SJCRH30 (cell line): ENCODE results near the gene MTX1. TPM values are rescaled to one million over a fixed set of nuclear protein-coding genes. Genes with fewer than 3 reads are reported as not detected.
"Not testable (repeated sequence)": the region's sequence is repeated elsewhere in the genome, so short reads cannot be mapped to it uniquely, and the experiment has no call there.

Source experiments
- DNase-seq, 2 experiments: peaks; one replicate each; pipeline ENCODE4 v3.0.0-alpha.2; 2015 to 2020
- H3K27ac ChIP-seq: fragments of 250-450 bp; sonication (Bioruptor Pico); 2 replicates; pipeline ENCODE4 v1.5.1; 2020; ENCODE audit warnings: mild to moderate bottlenecking, moderate library complexity
- H3K27me3 ChIP-seq: fragments of 250-450 bp; sonication (Bioruptor Pico); 2 replicates; pipeline ENCODE4 v1.5.1; 2020; ENCODE audit warnings: mild to moderate bottlenecking, moderate library complexity
- H3K36me3 ChIP-seq: fragments of 250-450 bp; sonication (Bioruptor Pico); 2 replicates; pipeline ENCODE4 v1.5.1; 2020; ENCODE audit warnings: mild to moderate bottlenecking, moderate library complexity
- H3K4me1 ChIP-seq: fragments of 250-450 bp; sonication (Bioruptor Pico); 2 replicates; pipeline ENCODE4 v1.5.1; 2020; ENCODE audit warnings: mild to moderate bottlenecking, moderate library complexity
- H3K4me3 ChIP-seq: fragments of 250-450 bp; sonication (Bioruptor Pico); 2 replicates; pipeline ENCODE4 v1.5.1; 2020; ENCODE audit warnings: mild to moderate bottlenecking, moderate library complexity
- H3K9me3 ChIP-seq: fragments of 250-450 bp; sonication (Bioruptor Pico); replicated peaks from 2 replicates; pipeline ENCODE4 v1.5.1; 2020; ENCODE audit warnings: mild to moderate bottlenecking, moderate library complexity
- total RNA-seq: library from RNA; depleted of rRNA; stranded (reverse); fragments of >200 nt; shearing (Covaris generic); gene quantifications from 2 replicates; pipeline ENCODE4 v1.2.3, GENCODE V29; 2014

MTX1 gene
- total RNA-seq, 1 experiment from 2014 or later: 25.2 TPM

DNA sequence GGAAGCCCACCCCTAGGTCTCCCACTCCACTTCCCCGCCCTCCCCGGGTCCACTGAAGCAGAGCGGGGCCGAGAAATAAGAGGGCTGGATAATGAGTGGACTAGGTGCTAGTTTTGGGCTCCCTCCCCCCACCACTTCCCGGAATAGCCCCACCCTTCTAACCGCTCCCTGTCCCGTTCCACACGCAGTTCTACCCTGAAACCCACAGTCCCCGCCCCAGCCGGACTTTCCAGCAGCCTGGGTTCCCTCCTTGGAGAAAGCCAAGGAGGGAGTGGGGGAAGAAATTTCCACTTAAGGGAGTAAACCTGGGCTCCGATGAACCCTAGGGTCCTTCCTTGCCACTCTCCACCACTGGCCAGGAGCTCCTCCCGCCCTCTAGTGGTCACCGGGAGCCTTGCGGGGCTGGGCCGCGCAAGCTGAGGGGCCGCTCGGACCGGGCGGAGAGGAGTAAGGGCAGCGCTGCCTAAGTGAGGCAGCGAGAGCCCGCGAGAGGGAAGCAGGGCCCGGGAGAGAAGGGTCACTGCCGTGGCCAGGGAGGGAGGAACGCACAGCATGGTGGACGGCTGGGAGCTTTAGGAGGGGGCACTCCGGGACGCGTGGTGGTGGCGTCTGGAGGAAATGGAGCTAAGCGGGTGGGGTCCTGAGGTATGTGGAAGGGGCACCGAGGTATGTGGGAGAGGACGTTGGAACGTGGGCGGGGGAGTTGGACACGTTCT, 15.1 kb upstream of the MTX1 start:
- Histone ChIP-seq H3K36me3 (no peaks in the 10 kb centered on the region), H3K27me3 (no peaks in the 10 kb centered on the region), H3K4me1 (peaks cover 3% of the 10 kb centered on the region; the same call in 1 of the 2 replicates), H3K4me3 (peak overlapping the region; percentile 56), H3K9me3 (no peaks in the 10 kb centered on the region), H3K27ac (peak overlapping the region; percentile 62)
- DNase-seq: peak; percentile 90 to 93

DNA sequence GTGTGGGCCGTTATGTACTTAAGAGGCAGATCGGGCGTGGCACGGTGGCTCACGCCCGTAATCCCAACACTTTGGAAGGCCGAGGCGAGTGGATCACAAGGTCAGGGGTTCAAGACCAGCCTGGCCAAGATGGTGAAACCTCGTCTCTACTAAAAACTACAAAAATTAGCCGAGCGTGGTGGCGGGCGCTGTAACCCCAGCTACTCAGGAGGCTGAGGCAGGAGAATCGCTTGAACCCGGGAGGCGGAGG, 14.6 kb upstream of the MTX1 start:
- H3K36me3 ChIP-seq, H3K9me3 ChIP-seq, H3K4me1 ChIP-seq, DNase-seq, H3K27me3 ChIP-seq: not testable (repeated sequence)
- Histone ChIP-seq H3K27ac (peak overlapping the region; percentile 62), H3K4me3 (peak overlapping the region; percentile 56)

DNA sequence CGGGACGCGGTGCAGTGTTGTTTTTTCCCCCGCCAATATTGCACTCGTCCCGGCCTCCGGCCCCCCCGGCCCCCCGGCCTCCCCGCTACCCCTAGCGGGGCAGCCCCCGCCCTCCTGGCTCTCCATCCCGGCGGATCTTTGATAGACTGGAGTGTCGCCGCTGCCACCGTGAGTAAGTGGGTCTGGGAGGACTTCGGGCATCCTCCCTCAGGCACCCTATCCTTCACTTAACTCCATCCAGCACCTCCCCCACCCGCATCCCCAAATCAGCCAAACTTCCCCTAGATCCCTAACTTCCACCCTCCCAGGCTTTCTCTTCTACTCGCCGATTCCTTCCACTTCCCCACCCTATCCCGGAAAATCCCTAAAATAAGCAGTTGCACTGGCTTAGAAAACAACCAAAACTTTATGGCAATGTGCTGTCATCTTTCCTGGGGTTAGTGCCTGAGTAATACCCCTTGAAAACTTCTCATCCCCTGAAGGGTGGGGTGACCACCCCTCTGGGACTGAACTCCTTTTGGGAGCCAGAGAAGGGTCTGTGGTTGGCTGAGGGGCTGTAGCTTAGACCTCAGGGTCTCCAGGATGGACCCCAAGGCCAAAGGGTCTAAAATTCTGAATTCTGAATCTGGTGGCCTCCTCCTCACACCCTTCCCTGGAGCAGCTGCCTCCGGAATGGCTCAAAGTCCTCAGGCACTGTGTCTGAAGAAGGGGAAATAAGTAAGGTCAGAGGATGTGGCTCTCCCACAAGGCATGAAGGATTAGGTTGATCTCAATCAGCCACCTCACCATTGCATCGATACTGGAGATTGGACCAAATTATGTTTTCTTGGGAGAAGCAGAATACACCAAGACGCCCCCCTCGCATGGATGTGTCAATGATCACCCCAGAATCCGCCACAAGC, 13.0 kb upstream of the MTX1 start:
- peaks cover 3% of the 10 kb centered on the region; the same call in 1 of the 2 replicates for H3K4me1 ChIP-seq
- no peaks in the 10 kb centered on the region for H3K27me3 ChIP-seq
- H3K27ac ChIP-seq: no peak overlapping the region
- H3K9me3 ChIP-seq: no peaks in the 10 kb centered on the region
- no peaks in the 10 kb centered on the region for H3K36me3 ChIP-seq
- no peak for DNase-seq
- H3K4me3 ChIP-seq: peak overlapping the region; percentile 56

- H3K4me3 ChIP-seq: no peak overlapping the region
- DNase-seq: no peak
- H3K27ac ChIP-seq: no peak overlapping the region
Measured at GRCh38 chr1:155196103-155196892, 12.2 kb upstream of the MTX1 start.

DNA sequence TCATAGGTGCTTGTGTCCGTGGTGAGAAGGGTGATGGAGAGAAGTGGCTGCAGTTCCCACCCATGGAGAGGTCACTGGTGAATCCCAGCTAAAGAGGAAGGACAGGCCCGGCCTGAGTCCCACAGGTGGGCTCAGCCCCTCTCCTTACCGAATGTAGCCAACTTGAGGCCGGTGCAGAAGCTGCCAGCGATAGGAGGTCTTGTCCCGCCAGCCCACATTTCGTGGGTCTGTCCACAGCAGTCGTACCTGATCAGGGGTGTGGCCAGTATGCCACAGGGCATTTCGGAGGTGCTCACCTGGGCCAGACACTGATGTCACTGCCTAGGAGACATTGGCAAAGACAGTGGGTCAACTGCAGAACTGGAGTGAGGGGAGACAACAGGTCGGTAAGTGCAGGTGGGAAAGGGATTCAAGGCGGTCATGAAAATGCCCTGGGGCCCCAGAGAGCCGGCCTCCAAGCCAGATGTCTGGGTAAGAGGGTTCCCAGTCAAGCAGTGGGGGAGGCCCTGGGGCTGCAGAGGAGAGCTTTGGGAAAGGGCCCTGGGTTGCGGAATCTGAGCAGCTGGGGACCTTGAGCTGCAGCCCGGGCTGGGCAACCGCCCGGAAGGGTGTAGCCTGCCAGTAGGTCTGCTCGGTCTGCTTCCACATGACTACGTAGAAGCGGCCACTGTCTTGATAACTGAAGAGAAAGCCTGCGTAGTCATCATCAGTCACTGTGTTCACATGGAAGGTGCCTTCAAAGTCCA, 11.4 kb upstream of the MTX1 start:
- DNase-seq: no peak

More at GRCh38 chr1:155196103-155196892, 12.2 kb upstream of the MTX1 start:
- H3K36me3 ChIP-seq: no peaks in the 10 kb centered on the region
- peaks cover 3% of the 10 kb centered on the region; the same call in 1 of the 2 replicates for H3K4me1 ChIP-seq
- no peaks in the 10 kb centered on the region for H3K27me3 ChIP-seq
- no peaks in the 10 kb centered on the region for H3K9me3 ChIP-seq

GRCh38 chr1:155197901-155198546, 10.5 kb upstream of the MTX1 start:
- no peaks in the 10 kb centered on the region for H3K36me3 ChIP-seq
- H3K4me1 ChIP-seq: peaks cover 3% of the 10 kb centered on the region; the same call in 1 of the 2 replicates
- no peaks in the 10 kb centered on the region for H3K9me3 ChIP-seq
- H3K4me3 ChIP-seq: no peak overlapping the region
- H3K27ac ChIP-seq: no peak overlapping the region
- no peak for DNase-seq
- H3K27me3 ChIP-seq: no peaks in the 10 kb centered on the region

More for the DNA sequence above, 11.4 kb upstream of the MTX1 start:
- Histone ChIP-seq H3K4me3 (no peak overlapping the region), H3K9me3 (no peaks in the 10 kb centered on the region), H3K27ac (no peak overlapping the region), H3K27me3 (no peaks in the 10 kb centered on the region), H3K4me1 (peaks cover 3% of the 10 kb centered on the region; the same call in 1 of the 2 replicates), H3K36me3 (no peaks in the 10 kb centered on the region)

DNA sequence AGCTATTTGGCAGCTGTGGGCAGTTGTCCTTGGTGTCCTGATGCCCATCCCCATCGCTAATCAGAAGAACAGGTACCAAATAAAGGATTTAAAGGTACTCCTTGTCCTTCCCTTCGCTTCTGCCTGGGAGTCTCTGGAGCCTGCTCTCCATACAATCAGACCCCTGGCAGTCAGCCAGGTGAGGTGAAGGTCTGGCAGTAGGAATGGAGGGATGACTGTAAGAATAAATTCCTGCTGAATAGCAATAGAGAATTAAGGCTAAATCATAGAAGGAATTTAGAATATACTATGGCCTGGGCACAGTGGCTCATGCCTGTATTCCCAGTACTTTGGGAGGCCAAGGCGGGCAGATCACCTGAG, 10.0 kb upstream of the MTX1 start:
- Histone ChIP-seq H3K27me3 (no peaks in the 10 kb centered on the region), H3K27ac (no peak overlapping the region), H3K36me3 (no peaks in the 10 kb centered on the region), H3K9me3 (no peaks in the 10 kb centered on the region), H3K4me1 (peaks cover 3% of the 10 kb centered on the region; the same call in 1 of the 2 replicates), H3K4me3 (no peak overlapping the region)
- DNase-seq: no peak

DNA sequence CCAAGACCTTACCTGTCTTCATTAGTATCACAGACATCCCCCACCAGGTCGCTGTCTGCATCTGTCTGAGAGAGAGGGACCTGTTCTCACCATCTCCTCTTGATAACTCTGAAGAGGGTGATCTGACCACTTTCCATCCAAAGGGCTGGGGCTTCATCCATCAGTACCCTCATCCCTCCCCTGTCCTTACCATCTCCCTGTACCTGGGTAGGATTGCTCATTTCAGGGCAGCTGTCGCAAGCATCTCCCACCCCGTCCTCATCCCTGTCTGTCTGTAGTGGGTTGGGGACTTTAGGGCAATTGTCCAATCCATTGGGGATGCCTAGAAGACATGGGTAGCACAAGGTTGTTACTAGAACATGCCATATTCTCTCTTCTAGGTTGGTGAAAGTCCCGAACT, 8.7 kb upstream of the MTX1 start:
- Histone ChIP-seq H3K4me3 (no peak overlapping the region), H3K4me1 (peaks cover 3% of the 10 kb centered on the region; the same call in 1 of the 2 replicates), H3K27ac (no peak overlapping the region), H3K36me3 (no peaks in the 10 kb centered on the region), H3K27me3 (no peaks in the 10 kb centered on the region), H3K9me3 (no peaks in the 10 kb centered on the region)
- no peak for DNase-seq

- Histone ChIP-seq H3K36me3 (no peaks in the 10 kb centered on the region), H3K4me1 (no peaks in the 10 kb centered on the region), H3K9me3 (no peaks in the 10 kb centered on the region)
Measured at GRCh38 chr1:155200920-155201319, 7.6 kb upstream of the MTX1 start.

GRCh38 chr1:155202198-155202597, 6.3 kb upstream of the MTX1 start:
- Histone ChIP-seq H3K9me3 (no peaks in the 10 kb centered on the region), H3K36me3 (no peaks in the 10 kb centered on the region), H3K27ac (no peak overlapping the region), H3K4me1 (no peaks in the 10 kb centered on the region; the same call in 1 of the 2 replicates), H3K27me3 (no peaks in the 10 kb centered on the region), H3K4me3 (no peak overlapping the region)
- no peak for DNase-seq

More at GRCh38 chr1:155200920-155201319, 7.6 kb upstream of the MTX1 start:
- no peak overlapping the region for H3K4me3 ChIP-seq
- no peak for DNase-seq
- H3K27ac ChIP-seq: no peak overlapping the region
- no peaks in the 10 kb centered on the region for H3K27me3 ChIP-seq

DNA sequence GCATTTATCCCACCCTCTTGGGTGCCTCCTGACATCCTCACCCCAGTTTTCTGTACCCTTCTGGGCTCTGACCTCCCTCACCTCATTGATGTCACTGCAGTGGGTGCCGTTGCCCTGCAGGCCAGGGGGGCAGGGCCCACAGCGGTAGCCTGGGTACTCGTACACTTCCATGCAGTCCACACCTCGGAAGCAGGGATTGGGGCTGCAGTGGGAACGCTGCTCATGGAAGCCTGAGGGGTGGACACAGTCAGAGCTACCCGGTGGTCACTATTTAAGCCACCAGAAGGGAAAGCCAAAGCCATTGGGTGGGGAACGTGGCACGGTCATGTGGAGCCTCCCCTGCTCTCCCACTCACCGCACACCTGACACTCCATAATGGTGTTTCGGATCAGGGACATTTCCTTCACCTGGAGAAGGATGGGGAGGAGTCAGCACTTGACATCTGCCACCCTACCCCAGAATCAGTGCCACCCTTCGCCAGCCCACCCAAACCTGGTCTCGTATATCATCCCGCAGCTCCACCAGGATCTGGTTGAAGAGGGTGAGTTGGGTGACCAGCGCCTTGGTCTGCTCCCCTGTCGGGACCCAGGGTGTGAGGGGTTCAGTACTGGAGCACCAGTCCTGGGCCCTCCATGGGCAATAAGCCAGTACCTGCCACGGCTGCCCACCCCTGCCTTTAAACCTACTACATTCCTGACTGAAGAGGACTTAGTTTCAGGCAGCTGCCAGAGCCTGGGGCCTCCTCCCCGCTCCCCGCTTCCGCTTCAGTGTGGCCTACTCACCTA, 5.6 kb upstream of the MTX1 start:
- H3K27me3 ChIP-seq: no peaks in the 10 kb centered on the region
- DNase-seq: no peak
- no peaks in the 10 kb centered on the region for H3K36me3 ChIP-seq
- H3K27ac ChIP-seq: no peak overlapping the region
- no peak overlapping the region for H3K4me3 ChIP-seq
- H3K4me1 ChIP-seq: no peaks in the 10 kb centered on the region; the same call in 1 of the 2 replicates
- H3K9me3 ChIP-seq: no peaks in the 10 kb centered on the region

- no peaks in the 10 kb centered on the region for H3K36me3 ChIP-seq
- H3K4me3 ChIP-seq: no peak overlapping the region
- H3K27ac ChIP-seq: no peak overlapping the region
- no peaks in the 10 kb centered on the region for H3K9me3 ChIP-seq
- H3K4me1 ChIP-seq: no peaks in the 10 kb centered on the region; the same call in none of the 2 replicates
- DNase-seq: no peak
- no peaks in the 10 kb centered on the region for H3K27me3 ChIP-seq
Measured at GRCh38 chr1:155205035-155205434, 3.5 kb upstream of the MTX1 start.

DNA sequence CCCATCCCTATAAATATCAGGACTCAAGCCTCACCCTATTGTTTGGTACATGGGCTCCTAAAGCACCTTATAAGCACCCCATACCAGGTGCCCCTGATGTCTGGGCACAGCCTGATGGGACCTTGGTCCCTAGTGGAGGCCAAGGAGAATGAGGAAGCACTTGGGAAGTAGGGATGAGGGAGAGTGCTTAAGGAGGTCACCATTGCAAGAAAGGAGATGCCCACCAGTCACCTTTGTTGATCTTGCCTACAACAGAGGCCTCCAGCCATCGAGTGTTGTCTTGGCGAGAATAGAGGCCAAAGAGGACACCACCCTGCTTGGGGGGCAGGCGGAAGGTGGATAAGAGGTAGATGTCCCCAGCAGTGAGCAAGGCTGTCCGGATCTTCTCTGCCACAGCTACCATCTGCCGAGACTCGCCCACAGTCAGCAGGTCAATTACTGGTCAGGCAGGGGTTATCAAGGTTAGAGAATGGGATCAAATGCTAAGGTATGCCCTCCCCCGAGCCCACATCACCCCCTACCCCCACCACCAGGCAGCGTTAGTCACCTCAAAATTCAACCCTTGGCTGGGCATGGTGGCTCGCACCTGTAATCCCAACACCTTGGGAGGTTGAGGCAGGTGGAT, 2.4 kb upstream of the MTX1 start:
- Histone ChIP-seq H3K9me3 (no peaks in the 10 kb centered on the region), H3K4me3 (no peak overlapping the region), H3K27ac (no peak overlapping the region), H3K36me3 (no peaks in the 10 kb centered on the region), H3K27me3 (no peaks in the 10 kb centered on the region), H3K4me1 (no peaks in the 10 kb centered on the region; the same call in none of the 2 replicates)
- DNase-seq: no peak
